Measurements from ENCODE around the gene ADPRHL1.

The ADPRHL1 gene

DNA sequence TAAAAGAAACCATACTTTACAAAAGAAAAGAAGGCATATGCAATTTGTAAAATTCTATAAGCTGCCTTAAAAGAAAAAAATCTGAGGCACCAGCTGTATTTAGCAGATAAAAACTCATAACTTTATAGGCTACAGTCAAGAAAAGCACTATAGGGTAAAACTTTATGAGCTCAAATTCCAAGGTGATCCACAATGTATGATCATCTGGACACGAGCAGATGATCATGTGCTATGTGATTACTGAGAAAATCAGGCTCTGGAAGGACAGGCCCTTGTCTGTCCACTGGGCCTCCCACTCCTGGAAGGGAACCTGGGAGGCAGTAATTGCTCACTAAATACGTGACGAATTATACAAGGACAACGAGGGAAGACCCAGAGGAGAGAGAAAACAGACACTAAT is 96.7 kb downstream of the ADPRHL1 start:
- TF ChIP-seq TEAD4 (IDR thresholded peaks at IDR 0.05) = no peak
- TF ChIP-seq, protein P1, sequence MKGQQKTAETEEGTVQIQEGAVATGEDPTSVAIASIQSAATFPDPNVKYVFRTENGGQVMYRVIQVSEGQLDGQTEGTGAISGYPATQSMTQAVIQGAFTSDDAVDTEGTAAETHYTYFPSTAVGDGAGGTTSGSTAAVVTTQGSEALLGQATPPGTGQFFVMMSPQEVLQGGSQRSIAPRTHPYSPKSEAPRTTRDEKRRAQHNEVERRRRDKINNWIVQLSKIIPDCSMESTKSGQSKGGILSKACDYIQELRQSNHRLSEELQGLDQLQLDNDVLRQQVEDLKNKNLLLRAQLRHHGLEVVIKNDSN (IDR thresholded peaks at IDR 0.05) = no peak
- no peak for TF ChIP-seq FOXM1 (IDR thresholded peaks at IDR 0.05; ENCODE audit: borderline replicate concordance, low read depth)
- no peak for TF ChIP-seq ZBTB7A (IDR thresholded peaks at IDR 0.05; ENCODE audit: low read depth)
- no peak for TF ChIP-seq EP300 (IDR thresholded peaks at IDR 0.05; ENCODE audit: borderline replicate concordance)
- no peak for TF ChIP-seq TAF1 (IDR thresholded peaks at IDR 0.05; ENCODE audit: low read depth)
- TF ChIP-seq NFIC (IDR thresholded peaks at IDR 0.05) = no peak
- no peak for TF ChIP-seq YY1 (IDR thresholded peaks at IDR 0.05; ENCODE audit: low read depth)
- no peak for TF ChIP-seq CREB1 (IDR thresholded peaks at IDR 0.05; ENCODE audit: low read depth)
- TF ChIP-seq, protein P2, sequence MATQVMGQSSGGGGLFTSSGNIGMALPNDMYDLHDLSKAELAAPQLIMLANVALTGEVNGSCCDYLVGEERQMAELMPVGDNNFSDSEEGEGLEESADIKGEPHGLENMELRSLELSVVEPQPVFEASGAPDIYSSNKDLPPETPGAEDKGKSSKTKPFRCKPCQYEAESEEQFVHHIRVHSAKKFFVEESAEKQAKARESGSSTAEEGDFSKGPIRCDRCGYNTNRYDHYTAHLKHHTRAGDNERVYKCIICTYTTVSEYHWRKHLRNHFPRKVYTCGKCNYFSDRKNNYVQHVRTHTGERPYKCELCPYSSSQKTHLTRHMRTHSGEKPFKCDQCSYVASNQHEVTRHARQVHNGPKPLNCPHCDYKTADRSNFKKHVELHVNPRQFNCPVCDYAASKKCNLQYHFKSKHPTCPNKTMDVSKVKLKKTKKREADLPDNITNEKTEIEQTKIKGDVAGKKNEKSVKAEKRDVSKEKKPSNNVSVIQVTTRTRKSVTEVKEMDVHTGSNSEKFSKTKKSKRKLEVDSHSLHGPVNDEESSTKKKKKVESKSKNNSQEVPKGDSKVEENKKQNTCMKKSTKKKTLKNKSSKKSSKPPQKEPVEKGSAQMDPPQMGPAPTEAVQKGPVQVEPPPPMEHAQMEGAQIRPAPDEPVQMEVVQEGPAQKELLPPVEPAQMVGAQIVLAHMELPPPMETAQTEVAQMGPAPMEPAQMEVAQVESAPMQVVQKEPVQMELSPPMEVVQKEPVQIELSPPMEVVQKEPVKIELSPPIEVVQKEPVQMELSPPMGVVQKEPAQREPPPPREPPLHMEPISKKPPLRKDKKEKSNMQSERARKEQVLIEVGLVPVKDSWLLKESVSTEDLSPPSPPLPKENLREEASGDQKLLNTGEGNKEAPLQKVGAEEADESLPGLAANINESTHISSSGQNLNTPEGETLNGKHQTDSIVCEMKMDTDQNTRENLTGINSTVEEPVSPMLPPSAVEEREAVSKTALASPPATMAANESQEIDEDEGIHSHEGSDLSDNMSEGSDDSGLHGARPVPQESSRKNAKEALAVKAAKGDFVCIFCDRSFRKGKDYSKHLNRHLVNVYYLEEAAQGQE (IDR thresholded peaks at IDR 0.05; ENCODE audit: low read depth) = no peak
- TF ChIP-seq EGR1 (IDR thresholded peaks at IDR 0.05) = no peak
- no peak for TF ChIP-seq RAD21 (IDR thresholded peaks at IDR 0.05; ENCODE audit: low read depth)
- no peak for TF ChIP-seq TCF12 (IDR thresholded peaks at IDR 0.05; ENCODE audit: low read depth)

DNA sequence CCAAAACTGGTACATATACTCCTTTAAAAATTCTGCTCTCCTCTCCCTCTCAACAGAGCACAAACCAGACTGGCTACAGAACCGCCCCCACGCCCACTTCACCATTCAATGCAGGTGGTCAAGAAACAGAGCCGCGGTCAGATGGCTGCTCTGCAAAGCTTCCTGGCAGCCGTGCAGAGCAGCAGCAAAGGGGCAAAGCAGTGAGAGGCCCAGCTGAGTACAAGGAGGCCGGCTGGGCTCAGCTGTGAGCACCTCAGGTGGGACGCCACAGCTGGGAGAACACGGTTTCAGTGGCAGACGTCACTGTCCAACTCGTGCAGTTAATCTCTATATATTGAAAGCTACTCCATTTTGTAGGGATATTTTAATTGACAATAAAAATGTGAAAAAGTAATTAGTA is 97.7 kb downstream of the ADPRHL1 start:
- no peak for TF ChIP-seq RAD21 (IDR thresholded peaks at IDR 0.05; ENCODE audit: low read depth)
- TF ChIP-seq TCF12 (IDR thresholded peaks at IDR 0.05; ENCODE audit: low read depth) = no peak
- TF ChIP-seq EP300 (IDR thresholded peaks at IDR 0.05; ENCODE audit: borderline replicate concordance) = no peak
- TF ChIP-seq, protein P2 (IDR thresholded peaks at IDR 0.05; ENCODE audit: low read depth) = no peak
- TF ChIP-seq FOXM1 (IDR thresholded peaks at IDR 0.05; ENCODE audit: borderline replicate concordance, low read depth) = no peak
- no peak for TF ChIP-seq NFIC (IDR thresholded peaks at IDR 0.05)
- TF ChIP-seq ZBTB7A (IDR thresholded peaks at IDR 0.05; ENCODE audit: low read depth) = no peak
- TF ChIP-seq, protein P3, sequence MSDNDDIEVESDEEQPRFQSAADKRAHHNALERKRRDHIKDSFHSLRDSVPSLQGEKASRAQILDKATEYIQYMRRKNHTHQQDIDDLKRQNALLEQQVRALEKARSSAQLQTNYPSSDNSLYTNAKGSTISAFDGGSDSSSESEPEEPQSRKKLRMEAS (IDR thresholded peaks at IDR 0.05) = no peak
- TF ChIP-seq YY1 (IDR thresholded peaks at IDR 0.05; ENCODE audit: low read depth) = no peak
- TF ChIP-seq, protein P1 (IDR thresholded peaks at IDR 0.05) = no peak
- no peak for TF ChIP-seq TAF1 (IDR thresholded peaks at IDR 0.05; ENCODE audit: low read depth)
- no peak for TF ChIP-seq CREB1 (IDR thresholded peaks at IDR 0.05; ENCODE audit: low read depth)
- TF ChIP-seq CEBPB (IDR thresholded peaks at IDR 0.05) = no peak
- no peak for TF ChIP-seq TEAD4 (IDR thresholded peaks at IDR 0.05)
- no peak for TF ChIP-seq EGR1 (IDR thresholded peaks at IDR 0.05)

DNA sequence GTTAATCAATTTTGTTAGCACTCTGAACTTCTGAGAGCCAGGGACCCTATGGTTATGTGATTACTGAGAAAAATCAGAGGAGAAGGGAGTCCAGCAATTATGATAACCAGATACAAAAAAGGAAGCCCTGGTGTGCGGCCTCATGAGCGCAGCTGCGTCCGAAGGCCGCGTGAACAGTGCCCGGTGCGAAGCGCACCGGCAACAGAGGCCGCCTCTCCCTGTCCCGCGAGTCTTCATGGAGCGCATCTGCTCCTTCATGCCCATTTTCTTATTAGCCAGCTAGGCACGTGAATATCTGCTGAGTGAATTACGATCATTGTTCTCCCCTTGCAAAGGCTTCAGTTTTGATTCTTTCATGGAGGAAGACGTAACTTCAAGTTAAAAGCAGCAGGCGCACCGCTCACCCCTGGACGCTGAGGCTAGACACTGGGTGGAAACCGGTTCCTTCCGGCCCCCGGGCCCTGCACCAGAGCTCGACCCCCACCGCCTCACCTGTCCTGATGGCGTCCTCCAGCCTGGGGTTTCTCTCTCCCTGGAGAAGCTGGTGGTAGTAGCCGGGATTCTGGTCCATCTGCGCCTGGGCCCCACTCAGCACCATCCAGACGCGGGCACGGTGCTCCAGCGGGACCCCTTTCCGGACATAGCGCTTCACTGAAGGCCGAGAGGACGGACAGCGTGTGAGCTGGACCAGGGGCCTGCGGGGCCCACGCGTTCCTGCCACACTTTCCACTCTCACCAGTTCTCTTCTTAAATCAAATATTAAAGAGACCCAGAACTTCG is 98.3 kb downstream of the ADPRHL1 start:
- TF ChIP-seq TEAD4 (IDR thresholded peaks at IDR 0.05) (no peak), TAF1 (IDR thresholded peaks at IDR 0.05; ENCODE audit: low read depth) (no peak), EGR1 (IDR thresholded peaks at IDR 0.05) (no peak), RAD21 (IDR thresholded peaks at IDR 0.05; ENCODE audit: low read depth) (no peak), TCF12 (IDR thresholded peaks at IDR 0.05; ENCODE audit: low read depth) (no peak), CREB1 (IDR thresholded peaks at IDR 0.05; ENCODE audit: low read depth) (no peak), EP300 (IDR thresholded peaks at IDR 0.05; ENCODE audit: borderline replicate concordance) (no peak), FOXM1 (IDR thresholded peaks at IDR 0.05; ENCODE audit: borderline replicate concordance, low read depth) (no peak), NFIC (IDR thresholded peaks at IDR 0.05) (no peak), ZBTB7A (IDR thresholded peaks at IDR 0.05; ENCODE audit: low read depth) (no peak), CEBPB (IDR thresholded peaks at IDR 0.05) (no peak), YY1 (IDR thresholded peaks at IDR 0.05; ENCODE audit: low read depth) (no peak)
- TF ChIP-seq, protein P3 (IDR thresholded peaks at IDR 0.05) = no peak
- TF ChIP-seq, protein P1 (IDR thresholded peaks at IDR 0.05) = no peak
- TF ChIP-seq, protein P2 (IDR thresholded peaks at IDR 0.05; ENCODE audit: low read depth) = no peak
